H1 (cell line): Measurements from ENCODE around the gene EPB41L1. TPM values are rescaled to one million over a fixed set of nuclear protein-coding genes. Genes with fewer than 3 reads are reported as not detected.

ENCODE experiments used
- CTCF ChIA-PET: fragments of 300-600 bp; sonication (Branson Sonifier 250); formaldehyde crosslinking; loops from one replicate; lab custom pipeline; 2021; ENCODE audit not compliant: partially characterized antibody; lab: Charles Lee
- POLR2A ChIA-PET: fragments of 300-600 bp; sonication (Branson Sonifier 250); formaldehyde crosslinking; loops from one replicate; lab custom pipeline; 2021; ENCODE audit warnings: inconsistent platforms; ENCODE audit not compliant: partially characterized antibody; lab: Charles Lee
- DNase-seq, 2 experiments: peaks; one replicate each; pipeline versions ENCODE4 v3.0.0 to v3.0.0-alpha.2; 2010 to 2022; ENCODE audit warnings: low spot score in 2 of 2, low read depth in 1 of 2, mixed read lengths in 1 of 2
- FAIRE-seq: peaks from 2 replicates; lab custom pipeline; 2011; peaks lifted over from hg19 to GRCh38; lab: Jason Lieb, UNC
- H2AFZ ChIP-seq: 2 replicates; pipeline ENCODE4 v1.8.1; 2012; ENCODE audit warnings: low read length, inconsistent platforms
- H2AK5ac ChIP-seq: 2 replicates; pipeline ENCODE4 v1.6.1; 2013; ENCODE audit warnings: low read depth, low read length
- H2BK120ac ChIP-seq: replicated peaks from 2 replicates; pipeline ENCODE3; 2013; ENCODE audit warnings: low read depth, low read length, inconsistent platforms
- H2BK12ac ChIP-seq: 2 replicates; pipeline ENCODE4 v1.6.1; 2013; ENCODE audit warnings: low read depth, low read length
- H2BK15ac ChIP-seq: 2 replicates; pipeline ENCODE4 v1.6.1; 2013; ENCODE audit warnings: low read length
- H2BK20ac ChIP-seq: 2 replicates; pipeline ENCODE4 v1.6.1; 2013; ENCODE audit warnings: low read length
- H2BK5ac ChIP-seq: 2 replicates; pipeline ENCODE4 v1.6.1; 2013; ENCODE audit warnings: low read depth, low read length
- H3K14ac ChIP-seq: 2 replicates; pipeline ENCODE4 v1.6.1; 2013; ENCODE audit warnings: inconsistent platforms; ENCODE audit not compliant: insufficient read length
- H3K18ac ChIP-seq: 2 replicates; pipeline ENCODE4 v1.6.1; 2013; ENCODE audit warnings: low read length; ENCODE audit errors: extremely low read depth
- H3K23ac ChIP-seq: 2 replicates; pipeline ENCODE4 v1.6.1; 2013; ENCODE audit warnings: inconsistent platforms; ENCODE audit not compliant: insufficient read length
- H3K23me2 ChIP-seq: 2 replicates; pipeline ENCODE4 v1.6.1; 2013; ENCODE audit warnings: low read depth, low read length
- H3K27ac ChIP-seq: 2 replicates; pipeline ENCODE4 v1.6.1; 2011; ENCODE audit warnings: low read depth, low read length, inconsistent platforms
- H3K27me3 ChIP-seq, 4 experiments: replicated peaks in 1 of 4; 1 replicate in 1 of 4; 2 replicates in 3 of 4; pipeline versions ENCODE4 v1.6.1 to v1.8.1; 2011 to 2013; ENCODE audit warnings: low read length in 3 of 4, mild to moderate bottlenecking in 3 of 4, inconsistent platforms in 2 of 4, mixed read lengths in 2 of 4, moderate library complexity in 1 of 4; ENCODE audit not compliant: control insufficient read depth in 3 of 4, insufficient read depth in 3 of 4; ENCODE audit errors: extremely low read depth in 1 of 4
- H3K36me3 ChIP-seq, 4 experiments: 2 replicates each; pipeline versions ENCODE4 v1.6.1 to v1.8.1; 2011 to 2013; ENCODE audit warnings: mild to moderate bottlenecking in 4 of 4, low read length in 3 of 4, moderate library complexity in 2 of 4, control low read depth in 1 of 4, inconsistent platforms in 1 of 4; ENCODE audit not compliant: insufficient read depth in 4 of 4, control insufficient read depth in 2 of 4
- H3K4ac ChIP-seq: replicated peaks from 2 replicates; pipeline ENCODE3; 2013; ENCODE audit warnings: low read length, low read depth, mixed read lengths, inconsistent platforms; ENCODE audit not compliant: insufficient read length
- H3K4me1 ChIP-seq, 4 experiments: replicated peaks in 1 of 4; 1 replicate in 1 of 4; 2 replicates in 3 of 4; pipeline versions ENCODE4 v1.6.1 to v1.8.1; 2011 to 2013; ENCODE audit warnings: low read length in 3 of 4, inconsistent platforms in 2 of 4, mixed read lengths in 1 of 4; ENCODE audit not compliant: insufficient read depth in 4 of 4, control insufficient read depth in 3 of 4
- H3K4me2 ChIP-seq, 2 experiments: 2 replicates each; pipeline versions ENCODE4 v1.6.1 to v1.8.1; 2011 to 2013; ENCODE audit warnings: low read depth in 2 of 2, low read length in 2 of 2, control low read depth in 1 of 2, inconsistent platforms in 1 of 2, mild to moderate bottlenecking in 1 of 2; ENCODE audit not compliant: insufficient read depth in 1 of 2
- H3K4me3 ChIP-seq, 4 experiments: fragments of 200-600, 300-600 bp in 1 of 4; sonication (generic), shearing (Covaris generic), sonication (Bioruptor Twin) in 1 of 4; 2 replicates each; pipeline versions ENCODE4 v1.5.1 to v1.8.1; 2011 to 2016; ENCODE audit warnings: low read length in 4 of 4, low read depth in 3 of 4, control low read depth in 2 of 4, inconsistent platforms in 2 of 4, mild to moderate bottlenecking in 2 of 4, mixed read lengths in 1 of 4, moderate library complexity in 1 of 4; ENCODE audit not compliant: insufficient read depth in 2 of 4; ENCODE audit errors: extremely low read depth in 1 of 4
- H3K56ac ChIP-seq: replicated peaks from 2 replicates; pipeline ENCODE3; 2013; ENCODE audit warnings: low read depth, mild to moderate bottlenecking, mixed read lengths, low read length, inconsistent platforms; ENCODE audit not compliant: insufficient read length
- H3K79me1 ChIP-seq: 2 replicates; pipeline ENCODE4 v1.6.1; 2013; ENCODE audit warnings: low read depth, low read length, control low read depth
- H3K79me2 ChIP-seq, 2 experiments: 2 replicates each; pipeline versions ENCODE4 v1.6.1 to v1.8.1; 2012 to 2013; ENCODE audit warnings: low read length in 2 of 2, mild to moderate bottlenecking in 2 of 2, inconsistent platforms in 1 of 2; ENCODE audit not compliant: insufficient read depth in 2 of 2, control insufficient read depth in 1 of 2
- H3K9ac ChIP-seq, 4 experiments: replicated peaks in 1 of 4; 1 replicate in 1 of 4; 2 replicates in 3 of 4; pipeline versions ENCODE4 v1.6.1 to v1.8.1; 2011 to 2013; ENCODE audit warnings: low read depth in 3 of 4, low read length in 3 of 4, control low read depth in 2 of 4, mild to moderate bottlenecking in 2 of 4, moderate library complexity in 2 of 4, inconsistent platforms in 1 of 4; ENCODE audit errors: extremely low read depth in 1 of 4
- H3K9me3 ChIP-seq, 2 experiments: 2 replicates each; pipeline versions ENCODE4 v1.6.1 to v1.8.1; 2012 to 2013; ENCODE audit warnings: mild to moderate bottlenecking in 2 of 2, moderate library complexity in 2 of 2, control low read depth in 1 of 2, inconsistent platforms in 1 of 2, low read depth in 1 of 2, low read length in 1 of 2, mixed read lengths in 1 of 2; ENCODE audit not compliant: insufficient read depth in 2 of 2
- H4K20me1 ChIP-seq, 2 experiments: replicated peaks in 1 of 2; 2 replicates each; pipeline versions ENCODE3 to v1.8.1; 2011 to 2013; ENCODE audit warnings: inconsistent platforms in 2 of 2, low read length in 2 of 2, mild to moderate bottlenecking in 1 of 2; ENCODE audit not compliant: insufficient read depth in 2 of 2, control insufficient read depth in 1 of 2
- H4K5ac ChIP-seq: 2 replicates; pipeline ENCODE4 v1.6.1; 2013; ENCODE audit warnings: low read length, low read depth, mixed read lengths, inconsistent platforms; ENCODE audit not compliant: insufficient read length
- H4K8ac ChIP-seq: 2 replicates; pipeline ENCODE4 v1.8.0; 2013; ENCODE audit warnings: mild to moderate bottlenecking, moderate library complexity, low read length, inconsistent platforms; ENCODE audit not compliant: insufficient read depth; ENCODE audit errors: extremely low read depth
- H4K91ac ChIP-seq: replicated peaks from 2 replicates; pipeline ENCODE3; 2013; ENCODE audit warnings: low read length, mixed read lengths, inconsistent platforms; ENCODE audit not compliant: insufficient read length
- CBX5 ChIP-seq: fragments of 300-800, 300-1000 bp; sonication (generic); IDR thresholded peaks from 2 replicates; pipeline ENCODE4 v1.7.1; 2016; ENCODE audit warnings: antibody characterized with exemption, low read length, low read depth
- CBX8 ChIP-seq: fragments of 300-800, 300-1000 bp; sonication (generic); IDR thresholded peaks from 2 replicates; pipeline ENCODE4 v1.7.1; 2016; ENCODE audit warnings: low read depth, low read length, borderline replicate concordance
- CHD1 ChIP-seq: IDR thresholded peaks from 2 replicates; pipeline ENCODE4 v1.6.1; 2012; ENCODE audit warnings: low read depth, low read length, improper control_type of control experiment
- E2F6 ChIP-seq: IDR thresholded peaks from 2 replicates; pipeline ENCODE4 v1.6.1; 2012; ENCODE audit warnings: inconsistent platforms
- EGR1 ChIP-seq: IDR thresholded peaks from 2 replicates; pipeline ENCODE4 v1.6.1; 2011; ENCODE audit warnings: low read depth, low read length, borderline replicate concordance
- MAFK ChIP-seq: IDR thresholded peaks from 2 replicates; pipeline ENCODE4 v1.6.1; 2012; ENCODE audit warnings: low read depth, mild to moderate bottlenecking, improper control_type of control experiment, low read length
- NRF1 ChIP-seq: IDR thresholded peaks from 2 replicates; pipeline ENCODE4 v1.6.1; 2011; ENCODE audit warnings: mild to moderate bottlenecking, low read depth, low read length, improper control_type of control experiment
- SIN3A ChIP-seq, 2 experiments: IDR thresholded peaks in 1 of 2; conservative IDR thresholded peaks in 1 of 2; 2 replicates each; pipeline ENCODE4 v1.6.1; 2011 to 2012; ENCODE audit warnings: low read length in 2 of 2, improper control_type of control experiment in 1 of 2, low read depth in 1 of 2, mild to moderate bottlenecking in 1 of 2
- SP1 ChIP-seq: IDR thresholded peaks from 2 replicates; pipeline ENCODE4 v1.6.1; 2011; ENCODE audit warnings: low read depth, low read length
- SP2 ChIP-seq: IDR thresholded peaks from 2 replicates; pipeline ENCODE4 v1.6.1; 2012; ENCODE audit warnings: mild to moderate bottlenecking, low read length, inconsistent platforms
- SRF ChIP-seq: IDR thresholded peaks from 2 replicates; pipeline ENCODE4 v1.6.1; 2011; ENCODE audit warnings: mild to moderate bottlenecking, low read depth, low read length, moderate library complexity
- TBP ChIP-seq: IDR thresholded peaks from 2 replicates; pipeline ENCODE4 v1.6.1; 2011; ENCODE audit warnings: low read depth, low read length, improper control_type of control experiment
- YY1 ChIP-seq: IDR thresholded peaks from 2 replicates; pipeline ENCODE4 v1.6.1; 2011; ENCODE audit warnings: low read depth, mild to moderate bottlenecking, low read length
- WGBS, 2 experiments: shearing (Covaris generic) in 1 of 2; methylation state at CpG; one replicate each; pipeline versions ENCODE4 v1.1.6 to v1.1.7; 2013 to 2015; ENCODE audit warnings: low lambda C conversion rate in 2 of 2, mixed read lengths in 2 of 2, inconsistent platforms in 1 of 2, low coverage in 1 of 2, missing lambda C conversion rate in 1 of 2; ENCODE audit not compliant: insufficient replicate concordance in 2 of 2, insufficient coverage in 1 of 2, insufficient read length in 1 of 2; ENCODE audit errors: extremely low coverage in 1 of 2, missing lambda C conversion rate in 1 of 2; 5-methylcytosine and 5-hydroxymethylcytosine counted together
- polyA plus RNA-seq, 7 experiments: library from polyadenylated mRNA; depleted of rRNA in 3 of 7; stranded (reverse) in 5 of 7; unstranded in 2 of 7; fragments of >200 nt in 5 of 7; fragments of 200-250 nt in 2 of 7; gene quantifications; 1 replicate in 5 of 7; 2 replicates in 1 of 7; 4 replicates in 1 of 7; pipeline versions ENCODE4 v1.2.1 to v1.2.3, GENCODE V29; 2011 to 2013; ENCODE audit warnings: missing spikeins in 2 of 7, mixed read lengths in 2 of 7
- total RNA-seq: library from RNA; stranded (reverse); fragmentation: NEBNext Ultra II Directional; extraction: Animal tissue kit (Norgen Biotek cat#: 25700); gene quantifications from 2 replicates; pipeline ENCODE4 v1.2.1, GENCODE V29; 2021

EPB41L1 gene
- total and polyA plus RNA-seq, 2 of the 8 experiments (the other 6 are each of a cell fraction or from before 2014, with no cell fraction given) = 14.8 to 36.0 TPM

DNA sequence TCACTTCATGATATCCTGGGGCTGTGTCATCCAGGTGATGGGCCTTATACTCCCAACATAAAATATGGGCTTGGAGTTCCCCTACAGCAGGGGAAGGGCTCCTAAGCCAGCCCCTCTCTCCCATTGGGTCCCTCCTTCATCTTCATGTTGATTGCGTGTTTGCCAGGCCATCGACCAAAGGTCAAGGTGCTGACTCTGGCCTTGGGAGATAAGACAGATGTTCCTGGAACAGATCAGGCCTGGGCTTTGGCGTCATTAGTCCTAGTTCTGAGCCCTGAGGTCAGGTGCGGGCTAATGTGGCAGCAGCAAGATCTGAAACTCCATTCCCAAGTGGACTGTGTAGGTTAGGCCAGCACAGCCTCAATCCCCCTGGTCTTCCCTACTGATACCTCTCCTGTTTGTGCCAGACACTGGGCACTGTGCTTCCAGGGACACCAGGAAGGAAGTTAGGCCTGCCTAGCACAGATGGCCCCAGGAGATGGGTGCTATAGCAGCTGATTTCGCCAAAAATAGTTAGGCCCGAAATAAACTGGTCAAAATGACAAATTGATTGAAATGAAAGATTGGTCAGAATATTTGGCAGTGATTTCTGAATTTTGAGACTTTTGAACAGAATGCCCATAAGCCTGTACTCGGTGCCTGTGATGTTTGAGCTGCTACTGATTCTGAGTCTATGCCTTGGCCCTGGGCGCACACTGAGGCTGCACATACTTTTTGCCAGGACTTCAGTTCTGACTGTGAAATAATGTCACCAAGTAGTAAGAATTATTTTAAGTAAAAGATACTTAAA lies 28.8 kb downstream of the EPB41L1 start:
- Histone ChIP-seq H3K4me2 (no peak overlapping the region), H3K14ac (no peak overlapping the region), H3K4me1 (no peaks in the 10 kb centered on the region), H3K36me3 (no peaks in the 10 kb centered on the region; a peak in 1 of 8 replicates), H3K79me2 (no peaks in the 10 kb centered on the region), H3K23ac (no peak overlapping the region), H3K79me1 (peaks cover 2% of the 10 kb centered on the region; the same call in 1 of the 2 replicates), H3K23me2 (no peaks in the 10 kb centered on the region), H2BK120ac (no peak overlapping the region), H2BK5ac (no peak overlapping the region), H2BK20ac (no peak overlapping the region), H4K20me1 (peaks cover 2 to 7% of the 10 kb centered on the region in 2 experiments), H4K8ac (no peak overlapping the region), H3K18ac (no peak overlapping the region), H3K4me3 (no peak overlapping the region), H3K27ac (no peak overlapping the region), H3K56ac (no peak overlapping the region), H2AFZ (no peak overlapping the region), H2AK5ac (no peak overlapping the region), H2BK12ac (no peak overlapping the region), H4K91ac (no peak overlapping the region), H3K9ac (no peak overlapping the region), H4K5ac (no peak overlapping the region), H3K4ac (no peak overlapping the region), H2BK15ac (no peak overlapping the region), H3K27me3 (no peaks in the 10 kb centered on the region; a peak in 1 of 7 replicates), H3K9me3 (no peaks in the 10 kb centered on the region)
- FAIRE-seq = no peak
- 91% methylated on average over 8 of the region's 8 CpGs; no CpG with 5 or more reads in 1 of the 2 experiments for WGBS, 2 experiments
- POLR2A ChIA-PET = no interaction called here
- CTCF ChIA-PET = interaction anchor here (1.5 to 3.6 kb wide), 3 partner anchors 15 to 27 kb away, joined by 3 to 22 read pairs (median 20); no protein-coding TSS in a partner anchor
- no peak for DNase-seq
- TF ChIP-seq CHD1 (no peak), E2F6 (no peak), SRF (no peak), SP2 (no peak), NRF1 (no peak), EGR1 (no peak), SP1 (no peak), YY1 (no peak), MAFK (no peak), TBP (no peak), SIN3A (conservative IDR thresholded peaks at IDR 0.05 in 1 of 2, IDR thresholded peaks at IDR 0.05 in 1 of 2; ENCODE audit: low read depth in 1 of 2, low read length in 2 of 2) (no peak), CBX8 (no peak), CBX5 (no peak)
